Prostate gland (tissue), 2 donors: Measurements from ENCODE around the gene CHIC2.

ENCODE experiments used
- CTCF ChIP-seq, 4 experiments: fragments of 200-600 bp in 2 of 4; fragments of 450-650 bp in 2 of 4; sonication (generic) in 2 of 4; IDR thresholded peaks; 1 replicate in 3 of 4; 2 replicates in 1 of 4; pipeline ENCODE4 v1.5.1; 2016 to 2019; ENCODE audit warnings: antibody characterized with exemption in 4 of 4, mild to moderate bottlenecking in 2 of 4, moderate library complexity in 2 of 4
- POLR2A ChIP-seq: fragments of 450-650 bp; IDR thresholded peaks from one replicate; pipeline ENCODE4 v1.6.1; 2016; ENCODE audit warnings: antibody characterized with exemption, mild to moderate bottlenecking
- POLR2AphosphoS5 ChIP-seq: sonication (generic); formaldehyde crosslinking; IDR thresholded peaks from one replicate; pipeline ENCODE4 v1.6.1; 2017; ENCODE audit warnings: antibody characterized with exemption

DNA sequence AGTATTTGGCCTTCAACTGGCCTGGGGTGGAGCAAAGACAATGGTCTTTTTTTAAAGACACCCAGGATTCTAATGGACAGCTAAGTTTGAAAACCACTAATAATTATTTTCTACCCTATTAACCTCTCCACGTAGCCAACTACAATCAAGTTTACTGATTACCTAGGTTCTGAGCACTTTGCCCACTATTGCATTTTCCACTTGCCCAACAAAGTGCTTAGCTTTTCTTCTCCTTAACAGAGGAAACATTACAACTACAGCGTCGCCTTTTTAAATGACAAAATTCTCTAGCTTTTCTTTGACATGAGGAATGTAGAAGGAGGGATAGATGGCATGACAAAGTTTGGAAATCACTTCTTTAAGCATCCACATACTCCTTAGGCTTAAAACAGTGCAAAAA, 2.0 kb downstream of the CHIC2 start:
- TF ChIP-seq POLR2A, result no peak
- TF ChIP-seq CTCF (IDR thresholded peaks at IDR 0.05), result no peak
- TF ChIP-seq POLR2AphosphoS5, result no peak
